Lower leg skin (tissue), 3 donors: ENCODE data around the gene FAXDC2.

Experiments used
- CTCF ChIP-seq, 3 donors: fragments of 450-650 bp; IDR thresholded peaks; one replicate each; pipeline ENCODE4 v1.5.1; 2016; ENCODE audit warnings: antibody characterized with exemption in 3 of 3, mild to moderate bottlenecking in 3 of 3, moderate library complexity in 2 of 3
- POLR2A ChIP-seq, 2 donors: fragments of 450-650 bp; IDR thresholded peaks; one replicate each; pipeline ENCODE4 v1.6.1; 2016 to 2017; ENCODE audit warnings: antibody characterized with exemption in 2 of 2, mild to moderate bottlenecking in 1 of 2, moderate library complexity in 1 of 2

- TF ChIP-seq CTCF (IDR thresholded peaks at IDR 0.05) (no peak), POLR2A (IDR thresholded peaks at IDR 0.05) (no peak)
Observed at GRCh38 chr5:154871734-154872133, 21.3 kb upstream of the FAXDC2 start.
